HG03060 (cell line): ENCODE data around the gene TBXAS1.

Experiments
- ATAC-seq: cut with Tn5 transposase; IDR thresholded peaks from one replicate; pipeline ENCODE4 v1.9.1; 2021; ENCODE audit warnings: low read depth, moderate number of reproducible peaks; ENCODE audit not compliant: unreplicated experiment

Gene TBXAS1

GRCh38 chr7:140059273-140060242 is 230.5 kb downstream of the TBXAS1 start:
- no peak for ATAC-seq

GRCh38 chr7:140060243-140060630 is 231.2 kb downstream of the TBXAS1 start:
- ATAC-seq = no peak

GRCh38 chr7:140060788-140061606 is 231.9 kb downstream of the TBXAS1 start:
- no peak for ATAC-seq

GRCh38 chr7:140061607-140061930 is 232.5 kb downstream of the TBXAS1 start:
- no peak for ATAC-seq

GRCh38 chr7:140062118-140062527 is 233.1 kb downstream of the TBXAS1 start:
- no peak for ATAC-seq

- ATAC-seq = peak; percentile 63
These were observed 233.7 kb downstream of the TBXAS1 start, which contains the start of gene PARP12 for GRCh38 chr7:140062528-140063299. TSS of gene PARP12 (minus strand) at chr7:140062951. CDS start at chr7:140062847, 104 bp downstream.

GRCh38 chr7:140067052-140067451 is 238.0 kb downstream of the TBXAS1 start:
- ATAC-seq = no peak

- ATAC-seq = no peak
These were observed 239.0 kb downstream of the TBXAS1 start for GRCh38 chr7:140068033-140068432.

GRCh38 chr7:140069298-140069949 is 240.4 kb downstream of the TBXAS1 start:
- ATAC-seq = no peak
